Measurements from ENCODE around the gene EGFL7.

Gene EGFL7

DNA sequence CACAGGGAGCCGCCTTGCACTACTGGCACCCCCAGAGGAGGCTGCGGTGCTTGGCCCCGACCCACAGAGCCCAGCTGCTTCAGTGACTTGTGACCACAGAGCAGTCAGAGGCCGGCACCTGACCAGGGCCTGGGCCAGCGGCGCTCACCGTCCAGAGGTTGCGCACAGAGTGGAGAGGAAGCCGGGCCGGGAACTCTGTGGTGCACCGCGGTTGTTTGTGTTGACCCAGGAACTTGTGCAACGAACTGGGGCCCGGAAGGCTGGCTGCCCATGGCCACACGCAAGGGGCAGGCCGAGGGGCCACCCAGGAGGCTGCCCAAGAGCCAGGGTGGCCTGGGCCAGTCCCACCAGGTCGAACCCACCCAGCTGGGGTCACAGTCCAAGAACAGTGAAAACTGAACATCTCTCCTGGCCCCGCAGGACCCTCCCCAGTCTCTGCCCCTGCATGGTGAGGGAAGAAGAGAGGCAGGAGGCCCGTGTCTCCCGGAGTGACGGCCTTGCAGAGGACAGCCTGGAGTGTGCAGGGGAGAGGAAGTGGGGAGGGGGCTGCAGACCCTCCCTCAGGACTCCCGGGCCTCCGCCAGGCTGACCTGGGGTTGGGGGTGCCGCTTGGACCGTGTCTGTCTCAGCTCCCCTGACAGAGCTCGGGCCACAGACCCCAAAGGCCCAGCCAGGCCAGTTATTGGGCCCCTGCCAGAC lies 42.8 kb upstream of the EGFL7 start:
- peaks cover 12% of the 10 kb centered on the region for H3K4me1 ChIP-seq (ENCODE audit: control insufficient read depth, insufficient read depth, low read length, unreplicated experiment)

DNA sequence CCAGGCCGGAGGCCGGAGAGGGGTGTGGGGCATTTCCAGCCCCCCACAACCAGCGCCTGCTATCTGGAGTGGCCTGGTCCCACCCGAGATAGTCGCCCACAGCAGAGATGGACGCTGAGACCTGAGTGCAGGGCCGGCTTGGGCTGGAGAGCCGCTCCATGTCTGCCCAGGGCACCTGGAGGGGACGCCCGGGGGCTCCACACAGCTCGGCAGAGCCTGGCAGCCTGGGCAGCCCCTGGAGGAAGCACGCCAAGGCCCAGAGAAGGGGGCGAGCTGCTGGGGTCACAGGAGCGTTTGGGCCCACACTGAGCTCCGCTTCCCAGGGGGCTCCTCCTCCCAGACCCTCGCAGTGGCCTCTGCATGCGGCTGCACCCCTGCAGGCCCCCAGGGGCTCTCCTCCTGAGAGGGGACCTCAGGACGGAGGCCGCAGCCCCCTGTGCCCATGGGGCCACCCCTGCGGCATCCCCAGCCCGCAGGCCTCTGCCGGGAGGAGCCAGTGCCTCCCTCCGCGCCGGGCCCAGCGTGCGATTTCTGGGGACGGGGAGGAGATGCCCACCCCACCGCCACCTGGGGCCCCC lies 42.2 kb upstream of the EGFL7 start:
- H3K27me3 ChIP-seq (ENCODE audit: insufficient read depth, low read length): no peaks in the 10 kb centered on the region
- peaks cover 12% of the 10 kb centered on the region for H3K4me1 ChIP-seq (ENCODE audit: control insufficient read depth, insufficient read depth, low read length, unreplicated experiment)
- no peaks in the 10 kb centered on the region for H3K79me2 ChIP-seq (ENCODE audit: control insufficient read depth, insufficient read depth, low read length, unreplicated experiment)
- no peak overlapping the region for H2AFZ ChIP-seq (ENCODE audit: low read length, unreplicated experiment)
- H3K4me3 ChIP-seq (ENCODE audit: low read depth, low read length): no peak overlapping the region
- H3K36me3 ChIP-seq (ENCODE audit: insufficient read depth, low read length): no peaks in the 10 kb centered on the region
- H3K27ac ChIP-seq (ENCODE audit: low read depth, low read length): no peak overlapping the region

More for the DNA sequence above, 42.8 kb upstream of the EGFL7 start:
- Histone ChIP-seq H3K79me2 (ENCODE audit: control insufficient read depth, insufficient read depth, low read length, unreplicated experiment) (no peaks in the 10 kb centered on the region), H3K27me3 (ENCODE audit: insufficient read depth, low read length) (no peaks in the 10 kb centered on the region), H3K4me3 (ENCODE audit: low read depth, low read length) (no peak overlapping the region), H3K27ac (ENCODE audit: low read depth, low read length) (no peak overlapping the region), H3K36me3 (ENCODE audit: insufficient read depth, low read length) (no peaks in the 10 kb centered on the region), H2AFZ (ENCODE audit: low read length, unreplicated experiment) (no peak overlapping the region)

DNA sequence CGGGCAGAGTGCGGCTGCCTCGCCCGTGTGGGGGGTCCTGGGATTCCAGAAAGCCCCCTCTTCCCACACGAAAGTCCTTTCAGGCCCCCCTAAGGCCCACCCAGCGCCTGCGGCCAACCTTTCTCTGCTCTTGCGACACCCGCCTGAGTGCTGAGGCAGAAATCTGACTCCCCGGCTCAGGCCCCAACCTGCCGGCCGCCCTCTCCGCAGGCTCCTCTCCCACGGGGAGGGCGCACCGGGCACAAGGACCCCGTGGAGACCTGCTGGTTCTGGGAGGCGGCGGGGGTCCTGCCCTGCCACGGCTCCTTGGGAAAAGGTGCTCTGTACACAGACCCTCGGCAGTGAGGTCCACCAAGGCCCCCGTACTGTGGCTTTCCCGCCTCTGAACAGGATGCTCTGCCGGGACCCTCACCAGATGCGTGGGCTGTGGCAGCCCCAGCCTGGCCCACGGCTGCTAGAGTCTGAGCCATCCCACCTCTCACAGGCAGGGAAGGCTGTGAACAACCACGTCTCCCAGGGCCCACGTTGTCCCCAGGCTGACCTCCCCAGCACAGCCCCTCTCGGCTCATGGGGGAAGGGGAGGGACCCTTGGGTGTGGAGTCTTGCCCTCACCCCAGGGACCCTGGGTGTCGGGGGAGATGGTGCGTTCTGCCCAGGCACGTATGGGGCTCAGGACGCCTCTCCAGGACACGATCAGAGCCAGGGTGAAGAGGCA lies 41.5 kb upstream of the EGFL7 start:
- Histone ChIP-seq H3K79me2 (ENCODE audit: control insufficient read depth, insufficient read depth, low read length, unreplicated experiment) (no peaks in the 10 kb centered on the region), H3K36me3 (ENCODE audit: insufficient read depth, low read length) (no peaks in the 10 kb centered on the region), H3K27ac (ENCODE audit: low read depth, low read length) (no peak overlapping the region), H3K4me3 (ENCODE audit: low read depth, low read length) (no peak overlapping the region), H3K27me3 (ENCODE audit: insufficient read depth, low read length) (no peaks in the 10 kb centered on the region), H3K4me1 (ENCODE audit: control insufficient read depth, insufficient read depth, low read length, unreplicated experiment) (peaks cover 10% of the 10 kb centered on the region), H2AFZ (ENCODE audit: low read length, unreplicated experiment) (no peak overlapping the region)

DNA sequence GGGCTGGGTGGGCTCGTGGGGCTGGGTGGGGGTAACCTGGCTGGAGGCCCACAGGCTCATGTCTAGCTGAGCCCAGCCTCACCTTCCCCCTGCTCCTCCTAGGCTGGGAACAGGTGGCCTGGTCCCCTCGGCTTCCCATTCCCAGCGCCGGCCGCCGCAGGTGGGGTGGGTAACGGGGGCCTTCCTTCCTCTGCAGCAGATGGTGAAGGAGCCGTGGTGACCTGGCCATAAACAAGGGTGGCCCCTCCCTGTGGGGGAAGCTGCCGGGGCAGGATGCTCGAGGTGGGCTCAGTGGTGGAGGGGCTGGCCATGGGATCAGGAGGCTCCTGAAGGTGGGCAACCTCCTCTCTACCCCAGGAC lies 41.0 kb upstream of the EGFL7 start:
- no peak overlapping the region for H3K4me3 ChIP-seq (ENCODE audit: low read depth, low read length)
- no peaks in the 10 kb centered on the region for H3K27me3 ChIP-seq (ENCODE audit: insufficient read depth, low read length)
- H3K36me3 ChIP-seq (ENCODE audit: insufficient read depth, low read length): no peaks in the 10 kb centered on the region
- peaks cover 10% of the 10 kb centered on the region for H3K4me1 ChIP-seq (ENCODE audit: control insufficient read depth, insufficient read depth, low read length, unreplicated experiment)
- H2AFZ ChIP-seq (ENCODE audit: low read length, unreplicated experiment): no peak overlapping the region
- no peak overlapping the region for H3K27ac ChIP-seq (ENCODE audit: low read depth, low read length)
- H3K79me2 ChIP-seq (ENCODE audit: control insufficient read depth, insufficient read depth, low read length, unreplicated experiment): no peaks in the 10 kb centered on the region

DNA sequence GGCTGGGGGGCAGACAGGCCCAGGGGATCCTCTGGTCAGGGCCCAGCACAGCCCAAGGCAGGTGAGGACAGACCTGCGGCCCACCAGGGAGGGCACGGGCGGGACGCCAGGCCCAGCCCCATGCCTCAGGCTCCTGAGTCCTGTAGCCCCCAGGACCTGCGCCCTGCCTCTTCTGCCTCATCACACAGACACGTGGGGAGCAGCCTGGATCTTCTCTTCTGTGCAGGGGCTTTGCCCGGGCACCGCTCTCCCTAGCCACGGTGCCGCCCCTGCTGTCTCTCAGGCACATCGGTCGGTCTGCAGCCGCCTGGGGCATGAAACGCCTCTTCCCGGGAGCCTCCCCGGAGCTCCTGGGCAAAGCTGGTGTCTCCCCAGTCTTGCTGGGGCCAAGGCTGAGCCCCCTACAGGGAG lies 40.2 kb upstream of the EGFL7 start:
- Histone ChIP-seq H3K4me1 (ENCODE audit: control insufficient read depth, insufficient read depth, low read length, unreplicated experiment) (peaks cover 10% of the 10 kb centered on the region), H3K27me3 (ENCODE audit: insufficient read depth, low read length) (no peaks in the 10 kb centered on the region), H3K79me2 (ENCODE audit: control insufficient read depth, insufficient read depth, low read length, unreplicated experiment) (no peaks in the 10 kb centered on the region), H3K36me3 (ENCODE audit: insufficient read depth, low read length) (no peaks in the 10 kb centered on the region), H3K27ac (ENCODE audit: low read depth, low read length) (no peak overlapping the region), H3K4me3 (ENCODE audit: low read depth, low read length) (no peak overlapping the region), H2AFZ (ENCODE audit: low read length, unreplicated experiment) (no peak overlapping the region)

DNA sequence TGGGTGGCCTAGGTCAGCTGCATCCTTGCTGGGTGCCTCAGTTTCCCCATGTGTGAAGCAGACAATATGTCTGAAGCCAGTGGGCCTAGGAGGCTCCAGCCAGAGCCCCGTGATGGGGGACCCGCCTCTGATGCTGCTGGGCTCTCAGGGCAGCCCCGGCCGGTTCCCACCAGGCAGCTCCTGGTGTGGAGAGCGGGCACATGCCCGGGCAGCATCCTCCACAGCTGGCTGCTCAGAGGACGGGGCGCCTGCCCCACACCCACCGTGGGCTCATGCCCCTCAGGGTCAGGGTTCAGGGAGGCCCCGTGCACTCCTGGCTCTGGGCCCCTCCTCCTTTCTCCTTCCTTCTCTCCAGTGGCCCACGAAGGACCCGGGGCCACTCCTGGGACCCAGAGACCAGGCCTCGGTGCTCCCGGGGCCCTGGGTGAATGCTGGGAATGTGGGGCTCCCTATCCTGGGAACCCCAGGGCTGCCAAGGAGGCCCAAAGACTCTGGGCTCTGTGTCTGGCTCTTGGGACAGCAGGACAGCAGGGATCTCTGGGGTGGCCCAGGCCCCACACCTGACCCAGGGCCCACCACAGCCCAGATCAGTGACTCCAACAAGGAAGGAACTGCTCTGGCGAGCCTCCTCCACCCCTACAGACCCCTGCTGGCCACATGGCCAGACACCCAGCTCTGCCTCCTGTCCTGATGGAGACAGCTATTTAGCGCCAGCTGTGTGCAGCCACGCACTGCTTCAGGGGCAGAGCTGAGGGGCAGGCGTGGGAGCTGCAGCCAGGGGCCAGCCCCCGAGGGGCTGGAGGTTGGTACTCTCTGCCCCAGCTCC lies 39.5 kb upstream of the EGFL7 start:
- no peaks in the 10 kb centered on the region for H3K36me3 ChIP-seq (ENCODE audit: insufficient read depth, low read length)
- no peaks in the 10 kb centered on the region for H3K79me2 ChIP-seq (ENCODE audit: control insufficient read depth, insufficient read depth, low read length, unreplicated experiment)
- H3K4me3 ChIP-seq (ENCODE audit: low read depth, low read length): no peak overlapping the region
- no peak overlapping the region for H3K27ac ChIP-seq (ENCODE audit: low read depth, low read length)
- peaks cover 10% of the 10 kb centered on the region for H3K4me1 ChIP-seq (ENCODE audit: control insufficient read depth, insufficient read depth, low read length, unreplicated experiment)
- no peaks in the 10 kb centered on the region for H3K27me3 ChIP-seq (ENCODE audit: insufficient read depth, low read length)
- no peak overlapping the region for H2AFZ ChIP-seq (ENCODE audit: low read length, unreplicated experiment)

DNA sequence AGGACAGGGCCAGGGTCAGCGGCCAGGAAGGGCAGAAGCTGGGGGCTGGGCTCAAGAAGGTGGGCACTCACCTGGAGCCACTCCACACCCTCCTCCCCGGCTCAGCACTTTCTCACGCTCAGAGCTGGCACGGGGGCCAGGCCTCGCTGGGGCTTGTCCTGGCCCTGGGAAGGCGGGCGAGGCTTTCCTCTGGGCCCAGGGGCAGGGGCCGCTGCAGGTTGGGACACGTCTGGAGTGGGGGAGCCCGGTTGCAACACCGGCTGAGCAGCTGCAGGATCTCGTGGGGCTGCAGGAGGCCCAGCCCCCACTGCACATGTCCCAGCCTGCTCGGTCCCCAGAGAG lies 38.9 kb upstream of the EGFL7 start:
- no peaks in the 10 kb centered on the region for H3K79me2 ChIP-seq (ENCODE audit: control insufficient read depth, insufficient read depth, low read length, unreplicated experiment)
- H3K4me3 ChIP-seq (ENCODE audit: low read depth, low read length): no peak overlapping the region

DNA sequence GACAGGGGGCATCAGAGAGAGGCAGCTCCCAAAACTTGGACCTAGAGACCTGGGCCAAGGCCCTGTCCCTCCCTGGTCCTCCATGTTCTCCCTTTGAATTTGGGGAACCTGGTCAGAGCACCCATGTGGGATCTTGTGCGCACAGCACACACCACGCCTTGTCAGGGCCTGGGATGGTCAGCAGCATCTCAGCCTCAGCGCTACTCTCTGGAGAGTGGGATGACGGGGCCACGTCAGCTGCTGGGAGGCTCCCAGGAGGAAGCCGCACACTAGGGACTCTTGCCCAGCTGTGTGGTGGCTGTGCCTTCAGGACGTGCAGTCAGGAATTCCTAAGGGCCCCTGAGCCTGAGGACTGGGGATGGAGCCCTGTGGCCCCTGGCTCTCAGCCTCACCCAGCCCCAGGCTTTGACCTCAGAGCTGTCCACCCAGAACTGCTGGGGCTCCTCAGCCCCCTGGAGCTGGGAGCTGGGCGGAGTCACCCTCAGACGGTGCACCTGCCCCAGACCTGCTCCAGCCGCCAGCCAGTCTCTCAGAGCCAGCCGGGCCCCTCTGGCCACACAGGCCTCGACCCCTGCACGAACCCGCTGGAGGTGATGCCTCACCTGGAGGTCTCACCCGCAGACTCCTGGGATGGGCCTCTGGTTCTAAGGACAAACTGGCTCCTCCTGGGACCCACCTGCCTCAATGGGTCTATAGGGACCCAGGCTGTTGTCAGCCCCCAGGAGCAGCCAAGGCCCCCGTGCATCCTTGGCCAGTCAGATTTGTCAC lies 38.3 kb upstream of the EGFL7 start:
- Histone ChIP-seq H3K27ac (ENCODE audit: low read depth, low read length) (no peak overlapping the region), H3K4me1 (ENCODE audit: control insufficient read depth, insufficient read depth, low read length, unreplicated experiment) (peaks cover 10% of the 10 kb centered on the region), H3K4me3 (ENCODE audit: low read depth, low read length) (no peak overlapping the region)

More for the DNA sequence above, 38.9 kb upstream of the EGFL7 start:
- H3K27me3 ChIP-seq (ENCODE audit: insufficient read depth, low read length): no peaks in the 10 kb centered on the region
- no peak overlapping the region for H3K27ac ChIP-seq (ENCODE audit: low read depth, low read length)
- H3K4me1 ChIP-seq (ENCODE audit: control insufficient read depth, insufficient read depth, low read length, unreplicated experiment): peaks cover 10% of the 10 kb centered on the region
- H2AFZ ChIP-seq (ENCODE audit: low read length, unreplicated experiment): no peak overlapping the region
- H3K36me3 ChIP-seq (ENCODE audit: insufficient read depth, low read length): no peaks in the 10 kb centered on the region

DNA sequence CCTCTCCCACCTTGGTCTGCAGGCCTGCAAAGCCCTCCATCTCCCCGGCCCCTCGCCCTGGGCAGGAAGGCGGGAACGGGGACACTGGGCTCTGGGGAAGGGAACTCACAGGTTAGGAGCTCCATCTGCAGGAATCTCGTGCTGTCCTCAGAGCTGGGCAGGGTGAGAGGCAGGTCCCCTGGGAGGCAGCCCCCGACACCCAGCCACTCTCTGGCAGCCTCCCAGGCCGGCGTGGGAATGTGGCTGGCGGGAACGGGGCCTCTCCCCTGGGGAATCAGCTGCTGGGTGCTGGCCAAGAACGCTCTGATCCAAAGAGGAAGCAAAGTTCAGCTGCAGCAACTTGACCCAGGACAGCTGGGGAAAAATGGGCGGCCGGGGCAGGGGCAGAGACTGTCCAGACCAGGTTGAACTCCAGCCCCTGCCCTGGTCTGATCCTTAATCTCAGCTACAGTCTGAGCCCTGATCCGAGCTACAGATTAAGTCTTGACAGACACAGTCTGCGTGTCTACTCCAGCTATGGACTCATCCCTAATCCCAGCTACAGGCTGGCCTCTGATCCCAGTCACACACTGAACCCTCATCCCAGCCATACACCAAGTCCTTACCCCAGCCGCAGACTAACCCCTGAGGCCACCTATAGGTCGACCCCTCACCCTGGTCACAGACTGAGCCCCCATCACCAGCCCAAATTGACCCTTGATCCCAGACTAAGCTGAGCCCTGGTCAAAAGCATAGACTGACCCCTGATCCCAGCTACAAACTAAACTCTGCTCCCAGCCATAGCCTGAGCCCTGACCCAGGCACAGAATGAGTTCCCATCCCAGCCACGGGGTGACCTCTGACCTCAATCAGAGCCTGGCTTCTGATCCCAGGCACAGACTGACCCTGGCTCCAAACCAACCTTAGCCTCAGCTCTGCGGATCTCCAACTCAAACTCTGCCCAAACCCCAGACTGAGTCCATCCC lies 37.3 kb upstream of the EGFL7 start:
- Histone ChIP-seq H3K4me3 (ENCODE audit: low read depth, low read length) (no peak overlapping the region), H3K36me3 (ENCODE audit: insufficient read depth, low read length) (no peaks in the 10 kb centered on the region), H3K27me3 (ENCODE audit: insufficient read depth, low read length) (no peaks in the 10 kb centered on the region), H3K79me2 (ENCODE audit: control insufficient read depth, insufficient read depth, low read length, unreplicated experiment) (no peaks in the 10 kb centered on the region), H2AFZ (ENCODE audit: low read length, unreplicated experiment) (no peak overlapping the region), H3K27ac (ENCODE audit: low read depth, low read length) (no peak overlapping the region), H3K4me1 (ENCODE audit: control insufficient read depth, insufficient read depth, low read length, unreplicated experiment) (peaks cover 10% of the 10 kb centered on the region)

More for the DNA sequence above, 38.3 kb upstream of the EGFL7 start:
- H3K79me2 ChIP-seq (ENCODE audit: control insufficient read depth, insufficient read depth, low read length, unreplicated experiment): no peaks in the 10 kb centered on the region
- H3K36me3 ChIP-seq (ENCODE audit: insufficient read depth, low read length): no peaks in the 10 kb centered on the region
- H2AFZ ChIP-seq (ENCODE audit: low read length, unreplicated experiment): no peak overlapping the region
- H3K27me3 ChIP-seq (ENCODE audit: insufficient read depth, low read length): no peaks in the 10 kb centered on the region
